Lung (tissue), 12 donors: ENCODE results near the gene TUB. TPM values are rescaled to one million over a fixed set of nuclear protein-coding genes. Genes with fewer than 3 reads are reported as not detected.

Source experiments
- ATAC-seq: fragments of 200-7000 bp; cut with Tn5 transposase; one replicate; pipeline ENCODE4 v1.9.1; 2020; ENCODE audit warnings: moderate number of reproducible peaks; ENCODE audit not compliant: insufficient read depth, low FRiP score
- DNase-seq, 3 donors: peaks; one replicate each; pipeline ENCODE4 v3.0.0-alpha.2; 2013 to 2017
- H3K27ac ChIP-seq, 2 donors: one replicate each; pipeline ENCODE4 v1.5.1; 2013; ENCODE audit warnings: mild to moderate bottlenecking in 2 of 2, moderate library complexity in 2 of 2, control low read depth in 1 of 2, inconsistent platforms in 1 of 2, low read depth in 1 of 2, low read length in 1 of 2
- H3K27me3 ChIP-seq, 3 donors: one replicate each; pipeline ENCODE4 v1.5.1; 2013; ENCODE audit warnings: low read length in 2 of 3; ENCODE audit not compliant: control insufficient read depth in 3 of 3, insufficient read depth in 3 of 3
- H3K36me3 ChIP-seq, 4 donors: one replicate each; pipeline ENCODE4 v1.5.1; 2013; ENCODE audit warnings: low read length in 4 of 4, mild to moderate bottlenecking in 1 of 4, moderate library complexity in 1 of 4; ENCODE audit not compliant: control insufficient read depth in 4 of 4, insufficient read depth in 4 of 4
- H3K4me1 ChIP-seq, 5 donors: one replicate each; pipeline ENCODE4 v1.5.1; 2013; ENCODE audit warnings: low read length in 5 of 5, mild to moderate bottlenecking in 2 of 5, moderate library complexity in 1 of 5; ENCODE audit not compliant: control insufficient read depth in 5 of 5, insufficient read depth in 5 of 5
- H3K4me3 ChIP-seq: one replicate; pipeline ENCODE4 v1.5.1; 2013; ENCODE audit warnings: mild to moderate bottlenecking, control low read depth, moderate library complexity
- H3K9ac ChIP-seq, 2 donors: one replicate each; pipeline ENCODE4 v1.5.1; 2013; ENCODE audit warnings: low read length in 2 of 2, control low read depth in 1 of 2; ENCODE audit not compliant: insufficient read depth in 1 of 2
- H3K9me3 ChIP-seq, 4 donors: one replicate each; pipeline ENCODE4 v1.5.1; 2013; ENCODE audit warnings: low read length in 3 of 4, mild to moderate bottlenecking in 1 of 4, moderate library complexity in 1 of 4; ENCODE audit not compliant: control insufficient read depth in 4 of 4, insufficient read depth in 3 of 4
- CTCF ChIP-seq: IDR thresholded peaks from 2 replicates; pipeline ENCODE4 v1.5.1; 2012; ENCODE audit warnings: mild to moderate bottlenecking; ENCODE audit errors: control extremely low read depth, extremely low read depth
- WGBS, 2 donors: extraction: QIAGEN DNeasy Blood & Tissue Kit; methylation state at CpG; one replicate each; pipeline ENCODE4 v1.1.7; 2013; 5-methylcytosine and 5-hydroxymethylcytosine counted together
- polyA plus RNA-seq, 2 donors: library from polyadenylated mRNA; stranded (reverse); fragments of 200-250 nt; gene quantifications; one replicate each; pipeline ENCODE4 v1.2.1, GENCODE V29; 2013
- total RNA-seq, 2 donors: library from RNA; depleted of rRNA in 1 of 2; stranded (reverse); fragments of >200 nt in 1 of 2; gene quantifications; one replicate each; pipeline ENCODE4 v1.2.1, GENCODE V29; 2014 to 2021
- donor health status: control.
- donor health status: control.
- donor health status: Bipolar disorder and iron deficiency.
- donor health status: healthy.
- donor health status: DM: yes; HTN: yes; CAD: no.

Gene TUB
- total and polyA plus RNA-seq, 4 donors, result 0.96 to 23.5 (median 5.1) TPM

- peaks cover 0 to 3% (median 0%) of the 10 kb centered on the region in 4 donors for H3K9me3 ChIP-seq
- peaks cover 0 to 26% (median 6%) of the 10 kb centered on the region in 5 donors for H3K4me1 ChIP-seq
- no peak for TF ChIP-seq CTCF
- no peak overlapping the region for H3K4me3 ChIP-seq
- H3K27ac ChIP-seq, result no peak overlapping the region
- WGBS, 2 donors, result 66 to 67% methylated on average over 12 of the region's 12 CpGs
- peak; percentile 51 to 92 (median 82) for DNase-seq
- H3K9ac ChIP-seq, result no peak overlapping the region
- H3K27me3 ChIP-seq, result peaks cover 0 to 2% (median 0%) of the 10 kb centered on the region in 3 donors
- no peaks in the 10 kb centered on the region for H3K36me3 ChIP-seq
- ATAC-seq, result no peak
Observed at GRCh38 chr11:8056810-8057463, 24.1 kb upstream of the TUB start.

GRCh38 chr11:8058216-8058615 is 22.8 kb upstream of the TUB start:
- WGBS, 2 donors, result 96 to 97% methylated on average over 9 of the region's 9 CpGs
- Histone ChIP-seq H3K27me3 (no peaks in the 10 kb centered on the region), H3K27ac (no peak overlapping the region), H3K4me1 (peaks cover 0 to 38% (median 14%) of the 10 kb centered on the region in 5 donors), H3K36me3 (no peaks in the 10 kb centered on the region), H3K9ac (no peak overlapping the region), H3K9me3 (peaks cover 0 to 3% (median 0%) of the 10 kb centered on the region in 4 donors), H3K4me3 (no peak overlapping the region)
- no peak for TF ChIP-seq CTCF
- DNase-seq (no peak), ATAC-seq (no peak)

DNA sequence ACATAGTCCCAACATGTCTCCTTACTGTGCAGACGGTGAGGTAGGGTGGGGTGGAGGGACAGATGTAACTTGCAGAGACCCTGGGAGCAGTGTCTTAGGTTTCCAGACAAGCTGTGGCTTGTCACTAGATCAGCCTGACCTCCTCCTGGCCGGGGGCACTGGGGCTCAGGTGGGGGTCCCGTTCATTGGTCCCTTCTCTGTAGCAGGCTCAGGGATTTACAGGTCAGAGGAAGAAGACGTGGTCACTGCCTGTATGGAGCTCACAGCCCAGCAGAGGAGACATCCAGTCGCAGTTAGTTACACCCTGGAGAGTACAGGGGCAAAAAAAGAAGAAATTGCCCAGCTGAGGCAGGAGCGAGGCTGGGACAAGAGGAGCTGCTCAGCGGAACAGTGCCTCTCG is 22.0 kb upstream of the TUB start:
- DNase-seq (no peak), ATAC-seq (no peak)
- WGBS, 2 donors, result 83 to 87% methylated on average over 8 of the region's 8 CpGs
- Histone ChIP-seq H3K9me3 (peaks cover 0 to 3% (median 0%) of the 10 kb centered on the region in 4 donors), H3K27me3 (no peaks in the 10 kb centered on the region), H3K4me1 (peaks cover under 1 to 42% (median 14%) of the 10 kb centered on the region in 5 donors), H3K36me3 (no peaks in the 10 kb centered on the region), H3K4me3 (no peak overlapping the region), H3K27ac (no peak overlapping the region), H3K9ac (no peak overlapping the region)
- no peak for TF ChIP-seq CTCF
